NCI-H1417 (cell line): ENCODE results near the gene FBF1.

Source experiments
- DNase-seq, 3 experiments: peaks; one replicate each; lab custom pipeline; 2025; lab: John Stamatoyannopoulos, UW

FBF1 gene

DNA sequence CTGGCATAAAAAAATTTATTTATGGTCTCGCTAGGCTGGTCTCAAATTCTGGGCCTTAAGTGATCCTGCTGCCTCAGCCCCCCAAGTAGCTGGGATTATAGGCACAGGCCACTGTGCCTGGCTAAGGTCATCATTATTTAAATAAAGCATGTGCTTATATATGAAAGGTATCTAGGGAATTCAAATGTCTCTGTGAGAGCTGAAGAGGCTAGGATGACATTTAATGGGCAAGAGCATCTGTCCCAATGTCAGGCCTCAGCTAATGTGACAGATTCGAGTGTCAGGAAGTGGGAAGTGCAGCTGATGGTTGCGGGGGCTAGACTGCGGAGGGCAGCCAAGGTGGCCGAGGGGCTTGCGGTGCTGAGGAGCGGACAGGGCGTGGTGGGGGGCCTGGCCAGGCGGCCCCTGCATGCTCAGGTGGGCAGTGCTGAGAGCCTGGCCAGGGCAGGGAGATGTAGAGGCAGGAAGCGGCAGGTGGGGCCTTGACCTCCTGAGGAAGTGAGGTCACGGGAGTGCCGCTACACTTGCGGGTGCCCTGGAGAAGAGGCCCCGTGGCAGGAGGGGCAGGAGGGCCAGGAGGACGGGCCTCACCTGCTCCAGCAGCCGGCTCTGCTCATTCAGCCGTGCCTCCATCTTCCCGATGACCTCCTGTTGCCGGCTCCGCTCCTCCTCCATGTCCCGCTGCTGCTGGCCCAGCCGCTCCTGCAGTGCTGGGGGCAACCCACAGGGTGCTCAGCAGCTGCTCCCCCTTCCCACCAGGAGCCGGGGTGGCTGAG, 23.5 kb downstream of the FBF1 start:
- peak in 2 of 3 experiments; percentile 41 to 71 for DNase-seq

- DNase-seq = no peak
Observed at GRCh38 chr17:75915268-75915667, 25.6 kb downstream of the FBF1 start.

DNA sequence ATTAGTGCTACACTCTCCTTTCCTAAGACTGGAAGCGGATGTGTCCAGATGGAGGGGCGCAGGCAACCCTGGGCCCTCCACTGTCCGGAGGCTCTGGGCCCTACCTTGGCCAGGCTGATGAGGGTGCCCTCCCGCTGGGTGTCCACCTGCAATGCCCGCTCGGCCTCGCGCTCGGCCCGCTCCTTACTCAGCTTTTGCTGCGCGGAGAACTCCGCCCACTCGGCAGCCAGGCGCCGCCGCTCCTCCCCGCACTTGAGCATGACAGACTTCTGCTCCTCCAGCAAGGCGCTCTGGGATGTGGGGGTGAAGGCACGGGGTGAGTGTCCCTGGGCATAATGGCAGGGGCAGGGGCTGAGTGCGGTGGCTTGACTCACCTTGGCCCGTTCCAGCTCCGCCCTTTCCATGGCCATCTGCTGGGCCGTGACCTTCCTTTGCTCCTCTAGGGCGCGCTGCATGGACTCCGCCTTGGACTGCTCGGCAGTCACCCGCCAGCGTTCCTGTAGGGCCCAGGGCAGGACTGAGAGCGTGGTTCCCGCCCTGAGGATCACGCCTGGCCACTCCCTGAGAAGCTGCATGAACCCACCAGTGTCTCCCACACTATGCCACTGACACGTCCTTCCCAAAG, 26.1 kb downstream of the FBF1 start:
- peak in 1 of 3 experiments; percentile 71 for DNase-seq

GRCh38 chr17:75913537-75914210, 27.2 kb downstream of the FBF1 start:
- DNase-seq = peak in 2 of 3 experiments; percentile 3 to 42

- peak; percentile 20 to 51 (median 28) for DNase-seq
Observed at GRCh38 chr17:75910699-75911098, 30.1 kb downstream of the FBF1 start.

GRCh38 chr17:75909812-75910274, 31.0 kb downstream of the FBF1 start:
- peak; percentile 73 to 95 (median 89) for DNase-seq

- peak; percentile 85 to 96 (median 90) for DNase-seq
Observed at GRCh38 chr17:75909051-75909811, 31.6 kb downstream of the FBF1 start.

- peak; percentile 50 to 86 (median 64) for DNase-seq
Observed at GRCh38 chr17:75908201-75908600, 32.6 kb downstream of the FBF1 start.

GRCh38 chr17:75906143-75906884, 34.5 kb downstream of the FBF1 start:
- DNase-seq = no peak

DNA sequence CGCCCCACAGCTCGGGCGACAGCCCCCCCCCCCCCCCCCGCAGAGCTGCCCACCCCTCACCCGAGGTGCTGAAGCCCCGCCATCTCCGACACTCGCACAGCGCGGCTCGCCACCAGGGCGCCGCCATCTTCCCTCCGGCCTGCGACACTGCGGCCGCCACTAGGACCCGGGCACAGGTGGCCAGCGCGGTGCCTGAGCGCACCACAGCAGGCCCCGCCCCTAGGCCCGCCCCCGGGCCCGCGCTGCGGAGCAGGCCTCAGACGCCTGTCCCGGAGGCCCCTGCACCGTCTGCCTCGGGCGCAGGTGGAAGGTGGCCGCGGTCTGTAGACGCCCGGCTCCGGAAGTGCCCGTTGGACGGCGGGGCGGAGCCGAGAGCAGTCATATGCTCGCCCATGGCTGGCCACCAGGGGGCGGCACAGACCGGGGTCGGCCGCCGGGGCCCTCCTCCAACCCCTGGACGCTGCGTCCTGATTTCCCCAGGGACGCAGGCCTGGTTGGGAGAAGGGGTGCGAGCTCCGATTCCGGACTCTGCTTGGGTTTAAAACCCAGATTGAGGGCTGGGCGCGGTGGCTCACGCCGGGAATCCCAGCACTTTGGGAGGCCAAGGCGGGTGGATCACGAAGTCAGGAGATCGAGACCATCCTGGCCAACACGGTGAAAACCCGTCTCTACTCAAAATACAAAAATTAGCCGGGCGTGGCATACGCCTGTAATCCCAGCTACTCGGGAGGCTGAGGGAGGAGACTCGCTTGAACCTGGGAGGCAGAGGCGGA, 35.9 kb downstream of the FBF1 start, which contains the start of gene MRPL38:
Gene MRPL38, minus strand, starts transcription at position 136 of the 773 bp plus-strand sequence. Its CDS starts 9 bp downstream, at position 127.
- peak; percentile 93 to 97 (median 96) for DNase-seq

- no peak for DNase-seq
Observed at GRCh38 chr17:75902406-75902805, 38.4 kb downstream of the FBF1 start.

GRCh38 chr17:75901727-75902126, 39.1 kb downstream of the FBF1 start:
- no peak for DNase-seq

- no peak for DNase-seq
Observed at GRCh38 chr17:75900691-75901533, 39.9 kb downstream of the FBF1 start.

DNA sequence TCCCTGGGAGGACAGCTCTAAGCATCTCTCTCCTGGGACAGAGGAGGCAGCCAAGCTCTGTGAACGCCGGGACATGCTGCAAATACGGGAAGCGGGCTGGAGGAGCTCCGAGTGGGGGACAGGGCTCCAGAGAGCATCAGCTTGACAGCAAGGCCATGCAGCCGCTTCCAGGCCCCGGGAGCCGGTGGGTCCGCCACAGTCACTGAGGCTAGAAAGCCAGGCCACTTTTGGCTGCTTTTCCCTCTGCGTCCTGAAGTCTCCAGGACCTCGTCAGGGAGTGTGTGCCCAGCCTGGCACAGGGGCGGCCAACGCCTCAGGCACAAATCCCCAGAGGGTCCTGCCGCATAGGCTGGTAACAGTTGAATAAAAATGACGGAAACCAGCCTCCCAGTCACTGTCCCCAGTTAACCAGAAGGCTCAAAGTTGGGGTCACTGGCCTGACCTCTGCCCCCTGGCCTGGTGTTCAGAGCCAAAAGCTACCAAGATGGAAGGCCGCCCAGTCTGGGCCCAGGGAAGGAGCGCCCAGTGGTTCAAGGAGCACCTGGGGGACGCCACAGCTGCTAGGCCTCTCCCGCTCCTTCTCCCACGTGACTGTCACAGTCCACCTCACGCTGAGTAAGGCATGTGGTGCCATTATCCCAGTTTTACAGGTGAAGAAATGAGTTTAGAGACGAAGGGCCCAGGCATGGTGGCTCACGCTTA, 40.9 kb downstream of the FBF1 start:
- DNase-seq = no peak

GRCh38 chr17:75899353-75899752, 41.5 kb downstream of the FBF1 start:
- no peak for DNase-seq

DNA sequence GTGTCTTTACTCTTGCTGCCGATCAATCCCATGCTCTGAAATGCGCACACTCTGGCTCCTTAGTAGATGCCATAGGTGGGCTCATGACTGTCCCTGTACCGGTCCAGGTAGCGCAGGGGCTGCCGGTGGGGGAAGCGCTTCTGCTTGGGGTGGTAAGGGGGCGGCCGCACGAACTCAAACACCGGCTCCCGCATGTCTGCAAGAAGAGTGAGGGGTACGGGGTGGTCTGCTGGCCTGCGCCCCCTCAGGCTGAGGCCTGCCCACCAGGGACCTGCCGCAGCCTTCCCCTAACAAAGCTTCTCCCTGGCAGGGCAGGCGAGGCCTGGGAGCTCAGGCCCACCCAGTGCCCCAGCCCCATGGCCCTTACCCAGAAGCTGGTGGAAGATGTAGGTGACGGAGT, 42.1 kb downstream of the FBF1 start:
- DNase-seq = no peak

GRCh38 chr17:75898065-75898464, 42.8 kb downstream of the FBF1 start:
- no peak for DNase-seq

- DNase-seq = no peak
Observed at GRCh38 chr17:75897160-75898019, 43.5 kb downstream of the FBF1 start.
